ENCODE measurements around the gene PRUNE2. TPM values are rescaled to one million over a fixed set of nuclear protein-coding genes. Genes with fewer than 3 reads are reported as not detected.

Gene PRUNE2
- total RNA-seq, 2 experiments from 2014 or later, result not detected

GRCh38 chr9:76820431-76820830 is 85.5 kb downstream of the PRUNE2 start:
- no peak overlapping the region for H3K4me3 Mint-ChIP-seq
- no peaks in the 10 kb centered on the region for H3K9me3 Mint-ChIP-seq
- Histone ChIP-seq H3K4me3 (ENCODE audit: low read length) (no peak overlapping the region), H3K4me1 (ENCODE audit: insufficient read depth, low read length) (no peaks in the 10 kb centered on the region), H3K9me3 (ENCODE audit: control insufficient read depth in 1 of 2, insufficient read depth in 1 of 2, low read length in 2 of 2) (no peaks in the 10 kb centered on the region), H3K27ac (ENCODE audit: low read depth in 1 of 2, low read length in 2 of 2) (no peak overlapping the region), H3K36me3 (ENCODE audit: insufficient read depth, low read length) (no peaks in the 10 kb centered on the region), H3K27me3 (ENCODE audit: control insufficient read depth in 1 of 2, insufficient read depth in 2 of 2, low read length in 2 of 2) (no peaks in the 10 kb centered on the region)
- intact Hi-C loops (cut with DNase I, micrococcal nuclease), result no loop called here
- ChIA-PET POLR2A (no interaction called here), CTCF (no interaction called here)
- peaks cover 16% of the 10 kb centered on the region for H3K27me3 Mint-ChIP-seq
- TF ChIP-seq CTCF (IDR thresholded peaks at IDR 0.05), result no peak
- ATAC-seq (ENCODE audit: poor library complexity) (no peak), DNase-seq (no peak)
- H3K4me1 Mint-ChIP-seq (ENCODE audit: low read depth), result no peaks in the 10 kb centered on the region
- no peak overlapping the region for H3K27ac Mint-ChIP-seq
- no peaks in the 10 kb centered on the region for H3K36me3 Mint-ChIP-seq (ENCODE audit: low read depth)

GRCh38 chr9:76818271-76818670 is 87.6 kb downstream of the PRUNE2 start:
- CTCF ChIA-PET, result interaction anchor here (1.0 kb wide), 1 partner anchor 10 kb away, joined by 3 read pairs; no protein-coding TSS in a partner anchor
- no peaks in the 10 kb centered on the region for H3K36me3 Mint-ChIP-seq (ENCODE audit: low read depth)
- no peak overlapping the region for H3K4me3 Mint-ChIP-seq

GRCh38 chr9:76817489-76817888 is 88.4 kb downstream of the PRUNE2 start:
- H3K4me1 ChIP-seq (ENCODE audit: insufficient read depth, low read length), result no peaks in the 10 kb centered on the region
- no peak for TF ChIP-seq CTCF (IDR thresholded peaks at IDR 0.05)
- POLR2A ChIA-PET, result no interaction called here
- Mint-ChIP-seq H3K27ac (no peak overlapping the region), H3K4me1 (ENCODE audit: low read depth) (no peaks in the 10 kb centered on the region), H3K4me3 (no peak overlapping the region), H3K27me3 (peaks cover 39% of the 10 kb centered on the region), H3K9me3 (no peaks in the 10 kb centered on the region), H3K36me3 (ENCODE audit: low read depth) (no peaks in the 10 kb centered on the region)
- no peaks in the 10 kb centered on the region for H3K9me3 ChIP-seq (ENCODE audit: control insufficient read depth in 1 of 2, insufficient read depth in 1 of 2, low read length in 2 of 2)
- peaks cover 0 to 2% of the 10 kb centered on the region in 2 experiments for H3K27me3 ChIP-seq (ENCODE audit: control insufficient read depth in 1 of 2, insufficient read depth in 2 of 2, low read length in 2 of 2)
- intact Hi-C loops (cut with DNase I, micrococcal nuclease), result loop anchor here in 1 of 2 experiments (10.0 kb wide), 1 partner anchor 327 kb away; no protein-coding TSS in a partner anchor
- no peak overlapping the region for H3K4me3 ChIP-seq (ENCODE audit: low read length)
- CTCF ChIA-PET, result interaction anchor here (1.0 kb wide), 1 partner anchor 11 kb away, joined by 3 read pairs; no protein-coding TSS in a partner anchor
- DNase-seq (no peak), ATAC-seq (ENCODE audit: poor library complexity) (no peak)
- no peaks in the 10 kb centered on the region for H3K36me3 ChIP-seq (ENCODE audit: insufficient read depth, low read length)
- H3K27ac ChIP-seq (ENCODE audit: low read depth in 1 of 2, low read length in 2 of 2), result no peak overlapping the region

More at GRCh38 chr9:76818271-76818670, 87.6 kb downstream of the PRUNE2 start:
- H3K4me1 ChIP-seq (ENCODE audit: insufficient read depth, low read length), result no peaks in the 10 kb centered on the region
- Mint-ChIP-seq H3K4me1 (ENCODE audit: low read depth) (no peaks in the 10 kb centered on the region), H3K27me3 (peaks cover 34% of the 10 kb centered on the region), H3K27ac (no peak overlapping the region), H3K9me3 (no peaks in the 10 kb centered on the region)
- POLR2A ChIA-PET, result no interaction called here
- ATAC-seq (ENCODE audit: poor library complexity) (no peak), DNase-seq (no peak)
- intact Hi-C loops (cut with DNase I, micrococcal nuclease), result loop anchor here in 1 of 2 experiments (10.0 kb wide), 1 partner anchor 327 kb away; no protein-coding TSS in a partner anchor
- H3K27ac ChIP-seq (ENCODE audit: low read depth in 1 of 2, low read length in 2 of 2), result no peak overlapping the region
- H3K4me3 ChIP-seq (ENCODE audit: low read length), result no peak overlapping the region
- no peaks in the 10 kb centered on the region for H3K9me3 ChIP-seq (ENCODE audit: control insufficient read depth in 1 of 2, insufficient read depth in 1 of 2, low read length in 2 of 2)
- H3K27me3 ChIP-seq (ENCODE audit: control insufficient read depth in 1 of 2, insufficient read depth in 2 of 2, low read length in 2 of 2), result no peaks in the 10 kb centered on the region
- no peak for TF ChIP-seq CTCF (IDR thresholded peaks at IDR 0.05)
- H3K36me3 ChIP-seq (ENCODE audit: insufficient read depth, low read length), result no peaks in the 10 kb centered on the region
